Lung (tissue), 12 donors: Measurements from ENCODE around the gene PACRGL. TPM values are rescaled to one million over a fixed set of nuclear protein-coding genes. Genes with fewer than 3 reads are reported as not detected.

Experiments used
- ATAC-seq: fragments of 200-7000 bp; cut with Tn5 transposase; one replicate; pipeline ENCODE4 v1.9.1; 2020; ENCODE audit warnings: moderate number of reproducible peaks; ENCODE audit not compliant: insufficient read depth, low FRiP score
- DNase-seq, 3 donors: peaks; one replicate each; pipeline ENCODE4 v3.0.0-alpha.2; 2013 to 2017
- H3K27ac ChIP-seq, 2 donors: one replicate each; pipeline ENCODE4 v1.5.1; 2013; ENCODE audit warnings: mild to moderate bottlenecking in 2 of 2, moderate library complexity in 2 of 2, control low read depth in 1 of 2, inconsistent platforms in 1 of 2, low read depth in 1 of 2, low read length in 1 of 2
- H3K27me3 ChIP-seq, 3 donors: one replicate each; pipeline ENCODE4 v1.5.1; 2013; ENCODE audit warnings: low read length in 2 of 3; ENCODE audit not compliant: control insufficient read depth in 3 of 3, insufficient read depth in 3 of 3
- H3K36me3 ChIP-seq, 4 donors: one replicate each; pipeline ENCODE4 v1.5.1; 2013; ENCODE audit warnings: low read length in 4 of 4, mild to moderate bottlenecking in 1 of 4, moderate library complexity in 1 of 4; ENCODE audit not compliant: control insufficient read depth in 4 of 4, insufficient read depth in 4 of 4
- H3K4me1 ChIP-seq, 5 donors: one replicate each; pipeline ENCODE4 v1.5.1; 2013; ENCODE audit warnings: low read length in 5 of 5, mild to moderate bottlenecking in 2 of 5, moderate library complexity in 1 of 5; ENCODE audit not compliant: control insufficient read depth in 5 of 5, insufficient read depth in 5 of 5
- H3K4me3 ChIP-seq: one replicate; pipeline ENCODE4 v1.5.1; 2013; ENCODE audit warnings: mild to moderate bottlenecking, control low read depth, moderate library complexity
- H3K9ac ChIP-seq, 2 donors: one replicate each; pipeline ENCODE4 v1.5.1; 2013; ENCODE audit warnings: low read length in 2 of 2, control low read depth in 1 of 2; ENCODE audit not compliant: insufficient read depth in 1 of 2
- H3K9me3 ChIP-seq, 4 donors: one replicate each; pipeline ENCODE4 v1.5.1; 2013; ENCODE audit warnings: low read length in 3 of 4, mild to moderate bottlenecking in 1 of 4, moderate library complexity in 1 of 4; ENCODE audit not compliant: control insufficient read depth in 4 of 4, insufficient read depth in 3 of 4
- CTCF ChIP-seq: IDR thresholded peaks from 2 replicates; pipeline ENCODE4 v1.5.1; 2012; ENCODE audit warnings: mild to moderate bottlenecking; ENCODE audit errors: control extremely low read depth, extremely low read depth
- WGBS, 2 donors: extraction: QIAGEN DNeasy Blood & Tissue Kit; methylation state at CpG; one replicate each; pipeline ENCODE4 v1.1.7; 2013; 5-methylcytosine and 5-hydroxymethylcytosine counted together
- polyA plus RNA-seq, 2 donors: library from polyadenylated mRNA; stranded (reverse); fragments of 200-250 nt; gene quantifications; one replicate each; pipeline ENCODE4 v1.2.1, GENCODE V29; 2013
- total RNA-seq, 2 donors: library from RNA; depleted of rRNA in 1 of 2; stranded (reverse); fragments of >200 nt in 1 of 2; gene quantifications; one replicate each; pipeline ENCODE4 v1.2.1, GENCODE V29; 2014 to 2021
- donor health status: control.
- donor health status: control.
- donor health status: Bipolar disorder and iron deficiency.
- donor health status: healthy.
- donor health status: DM: yes; HTN: yes; CAD: no.

PACRGL gene
- total and polyA plus RNA-seq, 4 donors, result 9.1 to 34.6 (median 16.2) TPM

GRCh38 chr4:20680736-20681135, 19.5 kb upstream of the PACRGL start:
- DNase-seq (peak in 2 of 3 donors; percentile 58 to 71), ATAC-seq (no peak)

GRCh38 chr4:20681271-20681670, 19.0 kb upstream of the PACRGL start:
- TF ChIP-seq CTCF, result no peak
- Histone ChIP-seq H3K4me3 (no peak overlapping the region), H3K9me3 (no peaks in the 10 kb centered on the region), H3K27ac (no peak overlapping the region), H3K36me3 (no peaks in the 10 kb centered on the region), H3K27me3 (peaks cover 0 to 3% (median 0%) of the 10 kb centered on the region in 3 donors), H3K4me1 (peaks cover 0 to 52% (median 10%) of the 10 kb centered on the region in 5 donors), H3K9ac (no peak overlapping the region)
- ATAC-seq, result no peak
- 78 to 79% methylated on average over 1 of the region's 1 CpG for WGBS, 2 donors
- peak; percentile 67 to 89 (median 79) for DNase-seq

More at GRCh38 chr4:20680736-20681135, 19.5 kb upstream of the PACRGL start:
- WGBS, 2 donors, result 58 to 66% methylated on average over 1 of the region's 1 CpG
- peaks cover 0 to 3% (median 0%) of the 10 kb centered on the region in 3 donors for H3K27me3 ChIP-seq
- no peaks in the 10 kb centered on the region for H3K9me3 ChIP-seq
- no peak overlapping the region for H3K27ac ChIP-seq
- no peak for TF ChIP-seq CTCF
- no peak overlapping the region for H3K9ac ChIP-seq
- H3K4me1 ChIP-seq, result peaks cover 0 to 53% (median 7%) of the 10 kb centered on the region in 5 donors
- H3K4me3 ChIP-seq, result no peak overlapping the region
- no peaks in the 10 kb centered on the region for H3K36me3 ChIP-seq

- Histone ChIP-seq H3K9ac (no peak overlapping the region), H3K4me3 (no peak overlapping the region), H3K27ac (no peak overlapping the region), H3K27me3 (peaks cover 0 to 3% (median 0%) of the 10 kb centered on the region in 3 donors), H3K9me3 (no peaks in the 10 kb centered on the region), H3K36me3 (no peaks in the 10 kb centered on the region), H3K4me1 (peaks cover 0 to 47% (median 10%) of the 10 kb centered on the region in 5 donors)
- no peak for TF ChIP-seq CTCF
- WGBS, 2 donors, result 74 to 88% methylated on average over 3 of the region's 3 CpGs
- peak in 1 of 3 donors; percentile 26 for DNase-seq
- ATAC-seq, result no peak
These were observed 17.4 kb upstream of the PACRGL start for GRCh38 chr4:20682853-20683252.

- no peak for TF ChIP-seq CTCF
- DNase-seq, result no peak
- Histone ChIP-seq H3K27me3 (peaks cover 0 to 3% (median 0%) of the 10 kb centered on the region in 3 donors), H3K9ac (no peak overlapping the region), H3K27ac (no peak overlapping the region), H3K9me3 (no peaks in the 10 kb centered on the region), H3K36me3 (no peaks in the 10 kb centered on the region), H3K4me3 (no peak overlapping the region), H3K4me1 (peaks cover 0 to 47% (median 10%) of the 10 kb centered on the region in 5 donors)
- 88 to 92% methylated on average over 3 of the region's 3 CpGs for WGBS, 2 donors
- ATAC-seq, result no peak
These were observed 16.5 kb upstream of the PACRGL start for GRCh38 chr4:20683766-20684165.
